Chondrocyte (in vitro differentiated cells): ENCODE results near the gene TNIK. TPM values are rescaled to one million over a fixed set of nuclear protein-coding genes. Genes with fewer than 3 reads are reported as not detected.

Source experiments
- DNase-seq: peaks from one replicate; pipeline ENCODE4 v3.0.0; 2021; ENCODE audit warnings: mixed read lengths, low spot score
- H3K27ac Mint-ChIP-seq: one replicate; pipeline ENCODE4 v1.8.0; 2021; ENCODE audit warnings: mild to moderate bottlenecking, moderate library complexity, mixed read lengths; ENCODE audit not compliant: unreplicated experiment
- H3K27me3 Mint-ChIP-seq: 2 replicates; pipeline ENCODE4 v1.8.0; 2021; ENCODE audit warnings: low read depth, mixed read lengths
- H3K36me3 Mint-ChIP-seq: 2 replicates; pipeline ENCODE4 v1.8.0; 2021; ENCODE audit warnings: low read depth, mixed read lengths
- H3K4me1 Mint-ChIP-seq: 2 replicates; pipeline ENCODE4 v1.8.0; 2021; ENCODE audit warnings: low read depth, mild to moderate bottlenecking, mixed read lengths
- H3K4me3 Mint-ChIP-seq: one replicate; pipeline ENCODE4 v1.8.0; 2021; ENCODE audit warnings: mild to moderate bottlenecking, moderate library complexity, mixed read lengths; ENCODE audit not compliant: unreplicated experiment
- H3K9me3 Mint-ChIP-seq: 2 replicates; pipeline ENCODE4 v1.8.0; 2021; ENCODE audit warnings: low read depth, mixed read lengths
- total RNA-seq: library from RNA; stranded (reverse); gene quantifications from 3 replicates; pipeline ENCODE4 v1.2.1, GENCODE V29; 2021
- TF ChIP-seq, protein P1 (sequence below): fragments of 200-600 bp; sonication (generic); IDR thresholded peaks from 2 replicates; pipeline ENCODE4 v1.5.0; 2021; ENCODE audit warnings: antibody characterized with exemption, mild to moderate bottlenecking, moderate library complexity

TNIK gene
- total RNA-seq, 1 donor from 2014 or later = 17.5 TPM

DNA sequence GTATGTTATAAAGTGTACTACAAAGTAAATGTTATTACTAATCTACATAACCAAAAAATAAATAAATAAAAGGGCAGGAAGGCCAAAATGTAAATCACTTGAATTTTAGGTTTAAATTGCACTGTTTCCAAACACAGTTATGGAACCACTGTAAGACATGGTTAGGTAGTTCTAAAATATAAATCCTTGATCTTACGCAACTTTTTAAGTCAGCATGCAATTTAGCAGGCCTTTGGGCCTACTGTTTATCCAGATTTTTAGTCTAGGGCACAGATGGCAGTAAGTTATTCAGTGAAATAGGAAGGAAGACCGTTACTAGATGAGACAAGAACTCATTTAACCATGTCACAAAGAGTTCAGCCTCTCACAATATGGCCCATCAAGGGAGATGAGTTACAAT lies 246.3 kb downstream of the TNIK start:
- Mint-ChIP-seq H3K4me1 (no peaks in the 10 kb centered on the region), H3K9me3 (no peaks in the 10 kb centered on the region), H3K4me3 (no peak overlapping the region), H3K27ac (no peak overlapping the region), H3K27me3 (no peaks in the 10 kb centered on the region), H3K36me3 (peaks cover 2% of the 10 kb centered on the region)
- no peak for DNase-seq
- TF ChIP-seq, protein P1, sequence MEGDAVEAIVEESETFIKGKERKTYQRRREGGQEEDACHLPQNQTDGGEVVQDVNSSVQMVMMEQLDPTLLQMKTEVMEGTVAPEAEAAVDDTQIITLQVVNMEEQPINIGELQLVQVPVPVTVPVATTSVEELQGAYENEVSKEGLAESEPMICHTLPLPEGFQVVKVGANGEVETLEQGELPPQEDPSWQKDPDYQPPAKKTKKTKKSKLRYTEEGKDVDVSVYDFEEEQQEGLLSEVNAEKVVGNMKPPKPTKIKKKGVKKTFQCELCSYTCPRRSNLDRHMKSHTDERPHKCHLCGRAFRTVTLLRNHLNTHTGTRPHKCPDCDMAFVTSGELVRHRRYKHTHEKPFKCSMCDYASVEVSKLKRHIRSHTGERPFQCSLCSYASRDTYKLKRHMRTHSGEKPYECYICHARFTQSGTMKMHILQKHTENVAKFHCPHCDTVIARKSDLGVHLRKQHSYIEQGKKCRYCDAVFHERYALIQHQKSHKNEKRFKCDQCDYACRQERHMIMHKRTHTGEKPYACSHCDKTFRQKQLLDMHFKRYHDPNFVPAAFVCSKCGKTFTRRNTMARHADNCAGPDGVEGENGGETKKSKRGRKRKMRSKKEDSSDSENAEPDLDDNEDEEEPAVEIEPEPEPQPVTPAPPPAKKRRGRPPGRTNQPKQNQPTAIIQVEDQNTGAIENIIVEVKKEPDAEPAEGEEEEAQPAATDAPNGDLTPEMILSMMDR = no peak

DNA sequence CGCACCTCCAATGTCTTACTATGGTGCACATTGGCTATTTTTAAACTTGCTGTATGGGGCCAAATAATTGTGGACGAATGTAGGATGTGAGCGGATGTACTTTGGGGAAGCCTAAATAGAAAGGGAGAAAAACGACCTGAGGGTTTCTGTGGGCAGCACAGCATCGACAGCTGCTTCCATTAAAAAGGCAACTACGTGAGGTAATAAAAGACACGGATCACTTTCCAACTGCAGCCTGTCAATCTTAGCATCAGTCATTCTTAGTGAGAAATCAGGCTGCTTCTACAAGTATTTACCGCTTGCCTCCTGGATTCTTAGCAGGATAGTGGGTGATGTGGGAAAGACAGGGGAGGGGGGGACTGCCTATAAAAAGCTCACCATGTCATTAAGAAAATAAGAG lies 247.0 kb downstream of the TNIK start:
- Mint-ChIP-seq H3K36me3 (peaks cover 2% of the 10 kb centered on the region), H3K4me3 (no peak overlapping the region), H3K27ac (no peak overlapping the region), H3K4me1 (no peaks in the 10 kb centered on the region), H3K27me3 (no peaks in the 10 kb centered on the region), H3K9me3 (no peaks in the 10 kb centered on the region)
- TF ChIP-seq, protein P1 = no peak
- no peak for DNase-seq

DNA sequence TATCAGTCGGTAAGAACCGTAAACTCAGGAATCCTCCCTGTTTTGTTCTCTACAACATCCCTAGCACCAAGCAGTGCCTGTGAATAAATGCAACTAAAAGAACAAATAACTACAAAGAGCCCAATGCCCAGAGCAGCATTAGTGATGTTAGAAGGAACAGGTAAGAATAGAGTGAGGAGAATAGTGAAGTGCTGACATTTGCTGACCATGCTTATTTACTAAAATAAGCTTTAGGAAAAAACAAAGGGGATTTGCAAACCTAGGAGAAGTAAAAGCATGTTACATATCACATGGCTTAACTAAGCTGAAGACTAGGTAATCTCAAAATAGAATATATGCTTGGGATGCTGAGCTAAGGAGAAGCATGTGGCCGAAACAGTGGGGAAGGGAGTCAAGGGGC lies 247.6 kb downstream of the TNIK start:
- H3K36me3 Mint-ChIP-seq = peaks cover 2% of the 10 kb centered on the region
- no peaks in the 10 kb centered on the region for H3K4me1 Mint-ChIP-seq
- no peaks in the 10 kb centered on the region for H3K9me3 Mint-ChIP-seq
- no peak for DNase-seq
- no peaks in the 10 kb centered on the region for H3K27me3 Mint-ChIP-seq
- H3K27ac Mint-ChIP-seq = no peak overlapping the region
- TF ChIP-seq, protein P1 = no peak
- no peak overlapping the region for H3K4me3 Mint-ChIP-seq

DNA sequence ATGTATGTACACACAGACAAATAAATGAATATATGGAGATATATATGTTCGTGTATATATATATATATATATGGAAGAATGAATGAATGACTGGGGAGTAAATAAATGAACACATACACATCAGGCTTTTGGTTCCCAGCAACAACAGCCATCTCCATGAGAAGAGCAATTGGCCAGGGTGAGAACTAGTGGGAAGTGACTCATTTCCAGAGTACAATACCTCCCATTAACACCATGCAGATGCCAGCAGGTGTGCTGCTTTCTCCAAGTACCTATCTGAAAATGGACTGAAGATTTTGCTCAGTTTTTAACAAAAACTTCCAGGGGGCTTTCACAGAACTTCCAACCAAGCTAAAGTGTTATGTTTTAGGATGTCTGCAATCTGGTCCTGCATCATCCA lies 253.9 kb downstream of the TNIK start:
- H3K27me3 Mint-ChIP-seq = no peaks in the 10 kb centered on the region
- TF ChIP-seq, protein P1 = no peak
- no peaks in the 10 kb centered on the region for H3K4me1 Mint-ChIP-seq
- DNase-seq = no peak
- no peak overlapping the region for H3K27ac Mint-ChIP-seq
- peaks cover 2% of the 10 kb centered on the region for H3K36me3 Mint-ChIP-seq
- no peaks in the 10 kb centered on the region for H3K9me3 Mint-ChIP-seq
- no peak overlapping the region for H3K4me3 Mint-ChIP-seq

DNA sequence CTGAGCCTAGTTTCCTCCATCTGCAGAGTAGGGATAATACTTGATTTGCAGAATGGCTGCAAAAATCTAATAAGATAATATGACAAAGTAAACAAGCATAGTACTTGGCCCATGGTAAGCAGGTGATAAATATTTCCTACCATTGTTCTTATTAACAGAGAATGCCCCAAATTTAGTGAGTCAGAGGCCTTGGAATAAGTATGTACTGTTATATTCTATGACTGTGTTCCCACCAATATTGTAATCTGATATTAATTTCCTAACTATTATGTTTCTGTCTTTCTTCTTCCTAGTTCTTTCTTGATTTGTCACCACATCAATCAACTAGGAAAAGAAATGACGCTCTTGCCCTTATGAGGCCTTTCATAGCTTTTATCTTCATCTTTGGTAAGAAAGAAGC lies 255.3 kb downstream of the TNIK start:
- no peaks in the 10 kb centered on the region for H3K36me3 Mint-ChIP-seq
- TF ChIP-seq, protein P1 = no peak
- peaks cover 9% of the 10 kb centered on the region for H3K4me1 Mint-ChIP-seq
- H3K4me3 Mint-ChIP-seq = no peak overlapping the region
- no peaks in the 10 kb centered on the region for H3K27me3 Mint-ChIP-seq
- DNase-seq = no peak
- no peaks in the 10 kb centered on the region for H3K9me3 Mint-ChIP-seq
- peak overlapping the region; percentile 34 for H3K27ac Mint-ChIP-seq
